NK-92 (cell line): ENCODE data around the gene OR9G4.

Source experiments
- DNase-seq: peaks from one replicate; lab custom pipeline; 2025; ENCODE audit not compliant: unreplicated experiment; lab: John Stamatoyannopoulos, UW

The OR9G4 gene

GRCh38 chr11:56748597-56748996 lies at the start of gene OR9G4:
Gene OR9G4, minus strand, starts transcription at chr11:56748697. Its CDS starts 4,931 bp downstream, at chr11:56743766.
- DNase-seq, result no peak

- no peak for DNase-seq
Observed at GRCh38 chr11:56783448-56784041, 35.0 kb upstream of the OR9G4 start.

- no peak for DNase-seq
Observed at GRCh38 chr11:56782167-56782847, 33.8 kb upstream of the OR9G4 start.

- no peak for DNase-seq
Observed at GRCh38 chr11:56776809-56777208, 28.3 kb upstream of the OR9G4 start.

- DNase-seq, result no peak
Observed at GRCh38 chr11:56764976-56765375, 16.5 kb upstream of the OR9G4 start.

GRCh38 chr11:56751480-56751879 lies 3.0 kb upstream of the OR9G4 start:
- DNase-seq, result no peak

- DNase-seq, result no peak
Observed at GRCh38 chr11:56750190-56750589, 1.7 kb upstream of the OR9G4 start.

GRCh38 chr11:56740886-56741285 lies 7.6 kb downstream of the OR9G4 start:
- DNase-seq, result no peak

GRCh38 chr11:56740107-56740506 lies 8.4 kb downstream of the OR9G4 start:
- no peak for DNase-seq

GRCh38 chr11:56720513-56720912 lies 28.0 kb downstream of the OR9G4 start:
- DNase-seq, result no peak

GRCh38 chr11:56716379-56716854 lies 32.1 kb downstream of the OR9G4 start:
- no peak for DNase-seq

GRCh38 chr11:56714206-56714605 lies 34.3 kb downstream of the OR9G4 start:
- no peak for DNase-seq

GRCh38 chr11:56706486-56706885 lies 42.0 kb downstream of the OR9G4 start:
- DNase-seq, result no peak

- no peak for DNase-seq
Observed at GRCh38 chr11:56705784-56706396, 42.6 kb downstream of the OR9G4 start.

GRCh38 chr11:56700914-56701485 lies 47.5 kb downstream of the OR9G4 start:
- DNase-seq, result no peak

- DNase-seq, result no peak
Observed at GRCh38 chr11:56700242-56700913, 48.1 kb downstream of the OR9G4 start.

- DNase-seq, result no peak
Observed at GRCh38 chr11:56698795-56699194, 49.7 kb downstream of the OR9G4 start, which contains the start of gene OR9G1. Gene OR9G1, plus strand, starts transcription at chr11:56699095. Its CDS starts 1,293 bp downstream, at chr11:56700388.

GRCh38 chr11:56693428-56693827 lies 55.1 kb downstream of the OR9G4 start:
- DNase-seq, result no peak
